GM12872 (cell line): ENCODE data around the gene ALPP.
"Not testable (repeated sequence)": the region's sequence is repeated elsewhere in the genome, so short reads cannot be mapped to it uniquely, and the experiment has no call there.

ENCODE experiments used
- CTCF ChIP-seq: IDR thresholded peaks from 3 replicates; pipeline ENCODE4 v1.5.1; 2011; ENCODE audit warnings: low read depth, mild to moderate bottlenecking, low read length, moderate library complexity; ENCODE audit not compliant: insufficient read depth

ALPP gene

DNA sequence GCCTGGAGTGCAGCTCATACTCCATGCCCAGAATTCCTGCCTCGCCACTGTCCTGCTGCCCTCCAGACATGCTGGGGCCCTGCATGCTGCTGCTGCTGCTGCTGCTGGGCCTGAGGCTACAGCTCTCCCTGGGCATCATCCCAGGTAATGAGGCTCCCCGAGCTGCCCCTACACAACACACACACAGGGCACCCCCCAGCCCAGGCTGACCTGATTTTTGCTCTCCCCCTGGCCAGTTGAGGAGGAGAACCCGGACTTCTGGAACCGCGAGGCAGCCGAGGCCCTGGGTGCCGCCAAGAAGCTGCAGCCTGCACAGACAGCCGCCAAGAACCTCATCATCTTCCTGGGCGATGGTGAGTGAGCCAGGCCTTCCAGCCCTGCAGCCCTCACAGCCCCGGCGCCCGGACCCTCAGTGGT is at the start of gene ALPP:
Gene ALPP (plus strand): TSS at position 17 of the 417 bp plus-strand sequence. CDS start 52 bp downstream, at position 69.
- not testable (repeated sequence) for TF ChIP-seq CTCF

- TF ChIP-seq CTCF: no peak
Observed at GRCh38 chr2:232329716-232330067, 48.9 kb upstream of the ALPP start.

DNA sequence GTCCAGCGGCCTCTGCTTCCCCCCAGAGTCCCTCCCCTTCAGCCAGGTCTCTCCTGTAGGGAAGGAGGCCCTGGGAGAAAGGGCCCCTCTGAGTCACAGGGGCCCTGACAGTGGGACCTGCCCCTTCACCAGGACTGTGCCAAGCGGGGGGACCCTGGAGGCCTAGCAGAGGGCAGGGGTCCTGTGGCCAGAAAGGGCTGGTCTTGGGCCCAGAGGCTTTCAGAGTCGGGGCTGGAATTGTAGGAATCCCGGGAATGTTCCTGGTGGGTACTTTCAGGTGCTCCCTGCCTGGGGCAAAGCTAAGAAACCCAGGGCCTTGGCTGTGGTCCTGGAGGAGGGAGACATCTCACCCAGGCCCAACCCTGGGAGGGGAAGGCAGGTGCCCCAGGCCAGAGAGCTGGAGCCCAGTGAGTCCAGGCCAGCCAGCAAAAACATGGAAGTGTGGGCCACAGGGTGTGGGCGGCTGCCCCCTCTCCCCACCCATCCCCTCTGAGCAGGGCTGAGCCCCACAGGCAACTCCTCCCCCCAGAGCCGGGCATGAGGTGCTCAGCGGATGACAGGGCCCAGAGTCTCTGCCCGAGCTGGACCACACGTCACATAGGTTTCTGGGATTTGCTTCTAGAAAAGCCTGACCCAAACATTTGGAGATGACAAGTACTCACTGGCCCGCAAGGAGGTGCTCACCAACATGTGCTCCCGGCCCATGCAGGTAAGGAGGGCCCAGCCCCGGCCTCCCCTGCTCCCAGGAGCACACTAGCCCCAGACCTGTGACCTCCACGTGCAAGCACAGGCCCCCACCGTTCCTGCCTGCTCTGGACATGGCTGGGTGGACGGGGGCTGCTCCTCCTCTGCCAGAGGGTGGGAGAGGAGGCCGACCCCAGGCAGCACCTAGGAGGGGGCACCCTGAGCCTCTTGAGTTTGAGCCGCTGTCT is 48.2 kb upstream of the ALPP start:
- TF ChIP-seq CTCF: no peak

DNA sequence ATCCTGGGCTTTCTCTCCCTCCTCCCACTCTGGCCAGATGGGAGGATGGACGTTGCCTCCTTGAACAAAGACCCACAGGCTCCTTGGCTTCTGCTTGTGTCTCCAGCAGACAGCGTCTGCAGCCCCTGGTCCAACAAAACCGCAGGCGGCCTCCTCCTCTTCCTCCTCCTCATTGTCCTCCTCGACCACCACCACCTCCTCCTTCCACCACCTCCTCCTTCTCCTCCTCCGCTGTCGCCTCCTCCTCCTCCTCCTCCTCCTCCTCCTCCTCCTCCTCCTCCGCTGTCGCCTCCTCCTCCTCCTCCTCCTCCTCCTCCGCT is 45.7 kb upstream of the ALPP start:
- no peak for TF ChIP-seq CTCF

DNA sequence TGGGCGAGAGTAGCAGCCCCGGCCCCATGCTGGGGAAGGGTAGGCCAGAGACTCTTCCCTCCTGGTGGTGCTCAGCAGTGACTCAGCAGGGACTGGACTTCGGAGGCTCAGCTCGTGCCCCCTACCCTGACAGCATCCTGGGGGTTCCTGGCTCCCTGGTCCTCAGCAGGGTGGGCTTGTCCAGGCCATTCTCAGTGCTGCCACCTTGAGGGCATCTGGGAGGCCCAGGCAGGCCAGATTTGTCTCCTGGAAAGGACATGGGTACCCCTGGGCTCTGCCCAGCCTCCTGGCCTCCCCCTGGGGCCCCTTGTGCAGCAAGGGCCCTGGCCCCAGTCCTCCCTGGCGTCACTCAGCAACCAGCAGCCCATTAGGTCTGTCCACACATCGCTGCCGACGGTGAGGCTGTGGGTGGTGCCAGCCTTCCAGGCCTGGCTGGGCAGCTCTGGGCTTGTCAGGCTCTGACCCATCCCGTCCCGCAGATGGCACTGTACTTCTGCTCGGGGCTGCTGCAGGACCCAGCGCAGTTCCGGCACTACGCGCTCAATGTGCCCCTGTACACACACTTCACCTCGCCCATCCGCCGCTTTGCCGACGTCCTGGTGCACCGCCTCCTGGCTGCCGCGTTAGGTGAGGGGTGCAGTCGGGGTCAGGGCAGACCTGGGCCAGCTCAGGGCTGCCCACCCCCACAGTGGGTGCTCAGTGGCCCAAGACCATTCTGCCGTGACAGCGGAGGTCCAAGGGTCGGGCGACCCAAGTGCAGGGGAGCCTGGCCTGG is 45.0 kb upstream of the ALPP start:
- TF ChIP-seq CTCF: peak; percentile 69

DNA sequence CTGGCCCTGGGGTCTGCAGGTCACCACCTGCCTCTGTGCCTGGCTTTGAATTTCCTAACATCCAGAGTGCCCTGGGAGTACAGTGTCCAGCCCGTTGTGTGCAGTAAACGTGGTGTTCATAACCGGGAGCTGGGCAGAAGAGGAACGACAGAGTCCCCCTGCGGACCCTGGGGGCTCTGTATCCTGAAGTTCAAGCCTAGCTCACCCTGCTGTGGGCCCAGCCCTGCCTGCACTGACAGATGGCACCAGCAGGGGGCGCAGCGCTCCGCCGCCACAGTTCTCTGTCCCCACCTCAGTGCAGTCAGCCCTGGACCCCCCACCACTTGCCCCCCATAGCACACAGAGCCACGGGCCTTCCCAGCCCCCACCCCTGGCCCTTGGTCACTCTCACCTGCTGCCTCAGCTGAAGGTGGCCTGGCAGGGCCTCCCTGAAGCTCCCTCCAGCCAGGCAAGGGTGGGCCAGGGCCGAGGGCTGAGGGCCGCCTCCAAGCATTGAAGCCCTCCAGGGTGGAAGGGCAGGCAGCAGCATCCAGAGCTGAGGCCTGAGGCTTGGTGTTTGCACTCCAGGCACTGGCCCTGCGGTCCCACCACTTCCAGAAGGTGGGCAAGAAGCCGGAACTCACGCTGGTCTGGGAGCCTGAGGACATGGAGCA is 43.2 kb upstream of the ALPP start:
- TF ChIP-seq CTCF: peak; percentile 57; the same call in 2 of the 3 replicates

GRCh38 chr2:232335859-232336215 is 42.7 kb upstream of the ALPP start:
- TF ChIP-seq CTCF: no peak
